Activated naive CD4-positive, alpha-beta T cell (primary cell): ENCODE data around the gene JMJD8.

Experiments used
- DNase-seq, 4 experiments: peaks; one replicate each; lab custom pipeline; 2025; lab: John Stamatoyannopoulos, UW

JMJD8 gene

GRCh38 chr16:638836-639235, 45.3 kb downstream of the JMJD8 start:
- DNase-seq: no peak

- no peak for DNase-seq
These were observed 46.0 kb downstream of the JMJD8 start for GRCh38 chr16:638034-638543.

GRCh38 chr16:637081-638018, 46.8 kb downstream of the JMJD8 start:
- DNase-seq: peak; percentile 89 to 98 (median 92)

GRCh38 chr16:636206-637080, 47.7 kb downstream of the JMJD8 start, which contains the start of gene METTL26:
Gene METTL26 (minus strand): TSS chr16:636305. CDS start chr16:636290, 15 bp downstream.
- peak; percentile 89 to 99 (median 94) for DNase-seq

- peak in 1 of 4 experiments; percentile 33 for DNase-seq
These were observed 48.4 kb downstream of the JMJD8 start for GRCh38 chr16:635573-636205.

- no peak for DNase-seq
These were observed 49.1 kb downstream of the JMJD8 start for GRCh38 chr16:634996-635395.

GRCh38 chr16:634051-634670, 50.0 kb downstream of the JMJD8 start:
- no peak for DNase-seq

GRCh38 chr16:633336-634050, 50.6 kb downstream of the JMJD8 start:
- no peak for DNase-seq

GRCh38 chr16:632486-633335, 51.4 kb downstream of the JMJD8 start:
- DNase-seq: no peak

- DNase-seq: no peak
These were observed 52.3 kb downstream of the JMJD8 start for GRCh38 chr16:631808-632358.
